Prostate gland (tissue), 2 donors: ENCODE results near the gene TEX44. TPM values are rescaled to one million over a fixed set of nuclear protein-coding genes. Genes with fewer than 3 reads are reported as not detected.
"Not testable (repeated sequence)": the region's sequence is repeated elsewhere in the genome, so short reads cannot be mapped to it uniquely, and the experiment has no call there.

Source experiments
- DNase-seq: peaks from one replicate; pipeline ENCODE4 v3.0.0-alpha.2; 2019; ENCODE audit warnings: low spot score
- H3K27ac ChIP-seq, 2 donors: fragments of 200-600 bp; sonication (generic); 2 replicates each; pipeline ENCODE4 v1.5.1; 2017 to 2019
- H3K27me3 ChIP-seq: fragments of 200-600 bp; sonication (generic); replicated peaks from 2 replicates; pipeline ENCODE4 v1.5.1; 2019; ENCODE audit not compliant: insufficient read depth
- H3K36me3 ChIP-seq, 2 donors: fragments of 200-600 bp; sonication (generic); 1 replicate in 1 of 2; 2 replicates in 1 of 2; pipeline versions ENCODE4 v1.5.1 to v1.8.1; 2017 to 2019
- H3K4me1 ChIP-seq: fragments of 200-600 bp; sonication (generic); replicated peaks from 2 replicates; pipeline ENCODE4 v1.5.1; 2019
- H3K4me3 ChIP-seq, 2 donors: fragments of 200-600 bp; sonication (generic); 2 replicates each; pipeline ENCODE4 v1.5.1; 2017 to 2019
- H3K9me3 ChIP-seq: fragments of 200-600 bp; sonication (generic); 2 replicates; pipeline ENCODE4 v1.5.1; 2017
- POLR2A ChIP-seq: fragments of 450-650 bp; IDR thresholded peaks from one replicate; pipeline ENCODE4 v1.6.1; 2016; ENCODE audit warnings: antibody characterized with exemption, mild to moderate bottlenecking
- POLR2AphosphoS5 ChIP-seq: sonication (generic); formaldehyde crosslinking; IDR thresholded peaks from one replicate; pipeline ENCODE4 v1.6.1; 2017; ENCODE audit warnings: antibody characterized with exemption
- WGBS: methylation state at CpG from one replicate; pipeline ENCODE4 v1.1.5; 2018; 5-methylcytosine and 5-hydroxymethylcytosine counted together
- intact Hi-C: fragments of 100-400 bp; cut with DNase I; formaldehyde crosslinking; loops from one replicate; pipeline ENCODE4 v1.14.2; 2022
- total RNA-seq, 2 donors: library from RNA; depleted of rRNA; stranded (reverse); fragments of >200 nt; gene quantifications; one replicate each; pipeline ENCODE4 v1.1.0, GENCODE V29; 2016
- TF ChIP-seq, protein P1 (sequence below), 4 experiments: fragments of 200-600 bp in 2 of 4; fragments of 450-650 bp in 2 of 4; sonication (generic) in 2 of 4; IDR thresholded peaks; 1 replicate in 3 of 4; 2 replicates in 1 of 4; pipeline ENCODE4 v1.5.1; 2016 to 2019; ENCODE audit warnings: antibody characterized with exemption in 4 of 4, mild to moderate bottlenecking in 2 of 4, moderate library complexity in 2 of 4

The TEX44 gene
- total RNA-seq, 2 donors from 2014 or later, result 10.6 TPM; not detected in 1

DNA sequence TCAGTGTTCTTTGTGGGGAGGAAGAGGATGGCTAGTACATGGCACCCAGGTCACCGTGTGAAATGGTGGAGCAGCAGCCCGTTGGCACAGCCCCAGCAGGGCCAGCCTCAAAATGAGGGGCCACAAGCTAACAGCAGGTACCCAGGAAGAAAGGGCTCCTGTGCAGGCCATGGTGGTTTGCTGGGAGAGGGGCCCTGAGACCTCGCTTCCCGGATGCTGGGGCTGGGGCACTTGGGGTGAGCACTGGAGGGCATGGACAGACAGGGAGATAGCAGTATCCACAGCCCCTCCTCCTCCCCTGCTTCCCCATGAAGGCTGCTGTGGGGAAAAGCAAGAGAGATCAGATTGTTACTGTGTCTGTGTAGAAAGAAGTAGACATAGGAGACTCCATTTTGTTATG is 16.2 kb upstream of the TEX44 start:
- Histone ChIP-seq H3K4me3 (no peak overlapping the region), H3K36me3 (no peaks in the 10 kb centered on the region), H3K27me3 (no peaks in the 10 kb centered on the region), H3K9me3 (no peaks in the 10 kb centered on the region), H3K4me1 (no peaks in the 10 kb centered on the region), H3K27ac (no peak overlapping the region)
- TF ChIP-seq, protein P1, sequence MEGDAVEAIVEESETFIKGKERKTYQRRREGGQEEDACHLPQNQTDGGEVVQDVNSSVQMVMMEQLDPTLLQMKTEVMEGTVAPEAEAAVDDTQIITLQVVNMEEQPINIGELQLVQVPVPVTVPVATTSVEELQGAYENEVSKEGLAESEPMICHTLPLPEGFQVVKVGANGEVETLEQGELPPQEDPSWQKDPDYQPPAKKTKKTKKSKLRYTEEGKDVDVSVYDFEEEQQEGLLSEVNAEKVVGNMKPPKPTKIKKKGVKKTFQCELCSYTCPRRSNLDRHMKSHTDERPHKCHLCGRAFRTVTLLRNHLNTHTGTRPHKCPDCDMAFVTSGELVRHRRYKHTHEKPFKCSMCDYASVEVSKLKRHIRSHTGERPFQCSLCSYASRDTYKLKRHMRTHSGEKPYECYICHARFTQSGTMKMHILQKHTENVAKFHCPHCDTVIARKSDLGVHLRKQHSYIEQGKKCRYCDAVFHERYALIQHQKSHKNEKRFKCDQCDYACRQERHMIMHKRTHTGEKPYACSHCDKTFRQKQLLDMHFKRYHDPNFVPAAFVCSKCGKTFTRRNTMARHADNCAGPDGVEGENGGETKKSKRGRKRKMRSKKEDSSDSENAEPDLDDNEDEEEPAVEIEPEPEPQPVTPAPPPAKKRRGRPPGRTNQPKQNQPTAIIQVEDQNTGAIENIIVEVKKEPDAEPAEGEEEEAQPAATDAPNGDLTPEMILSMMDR (IDR thresholded peaks at IDR 0.05), result no peak
- TF ChIP-seq POLR2AphosphoS5 (no peak), POLR2A (no peak)
- DNase-seq, result no peak
- intact Hi-C loops, result no loop called here
- 86% methylated on average over 4 of the region's 4 CpGs for WGBS

DNA sequence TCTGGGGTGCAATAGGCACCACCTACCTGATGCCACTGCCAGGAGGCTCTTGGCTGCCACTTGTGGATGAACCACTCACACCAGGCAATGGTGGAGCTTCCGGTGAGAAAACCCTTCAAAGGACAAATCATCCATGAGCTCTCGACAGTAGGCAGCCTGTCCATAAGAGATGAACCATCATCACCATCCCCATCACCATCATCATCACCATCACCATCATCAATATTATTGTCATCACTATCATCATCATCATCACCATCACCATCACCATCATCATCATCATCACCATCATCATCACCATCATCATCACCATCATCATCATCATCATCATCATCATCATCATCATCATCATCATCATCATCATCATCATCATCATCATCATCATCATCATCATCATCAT is 14.0 kb upstream of the TEX44 start:
- intact Hi-C loops, H3K27me3 ChIP-seq, H3K27ac ChIP-seq: not testable (repeated sequence)

DNA sequence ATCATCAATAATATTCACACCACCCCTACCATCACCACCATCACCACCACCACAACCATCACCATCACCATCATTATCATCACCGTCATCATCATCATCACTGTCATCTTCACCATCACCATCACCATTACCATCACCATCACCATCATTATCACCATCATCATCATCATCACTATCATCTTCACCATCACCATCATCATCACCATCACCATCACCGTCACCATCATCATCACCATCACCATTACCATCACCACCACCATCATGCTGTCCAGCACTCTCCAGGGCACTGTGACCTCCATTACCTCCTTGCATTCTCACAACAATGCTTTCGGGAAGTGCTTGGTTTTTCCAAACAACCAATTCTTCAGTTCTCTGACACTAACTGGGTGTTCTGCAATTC is 13.1 kb upstream of the TEX44 start:
- intact Hi-C loops, result no loop called here
- Histone ChIP-seq H3K27me3 (no peaks in the 10 kb centered on the region), H3K4me3 (no peak overlapping the region), H3K9me3 (no peaks in the 10 kb centered on the region), H3K36me3 (no peaks in the 10 kb centered on the region), H3K4me1 (no peaks in the 10 kb centered on the region), H3K27ac (no peak overlapping the region)
- no peak for DNase-seq
- 91% methylated on average over 3 of the region's 3 CpGs for WGBS
- TF ChIP-seq POLR2A (no peak), POLR2AphosphoS5 (no peak)
- TF ChIP-seq, protein P1 (IDR thresholded peaks at IDR 0.05), result no peak

More for the DNA sequence above, 14.0 kb upstream of the TEX44 start:
- not testable (repeated sequence) for DNase-seq, H3K4me1 ChIP-seq, H3K36me3 ChIP-seq, H3K4me3 ChIP-seq, H3K9me3 ChIP-seq
- 98% methylated on average over 2 of the region's 2 CpGs for WGBS

DNA sequence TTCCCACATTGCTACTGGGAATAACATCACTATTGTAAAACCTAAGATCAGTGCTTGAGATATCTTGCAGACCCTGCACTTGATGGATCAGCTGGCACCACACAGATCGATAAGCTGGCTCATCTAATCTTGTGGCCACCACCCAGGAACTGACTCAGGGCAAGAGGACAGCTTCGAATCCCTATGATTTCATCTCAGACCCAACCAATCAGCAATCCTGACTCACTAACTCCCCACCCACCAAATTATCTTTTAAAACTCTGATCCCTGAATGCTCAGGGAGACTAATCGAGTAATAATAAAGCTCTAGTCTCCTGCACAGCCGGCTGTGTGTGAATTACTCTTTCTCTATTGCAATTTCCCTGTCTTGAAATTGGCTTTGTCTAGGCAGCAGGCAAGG is 11.3 kb upstream of the TEX44 start:
- intact Hi-C loops, result no loop called here
- DNase-seq, result no peak
- Histone ChIP-seq H3K4me3 (no peak overlapping the region), H3K27me3 (no peaks in the 10 kb centered on the region), H3K4me1 (no peaks in the 10 kb centered on the region), H3K9me3 (no peaks in the 10 kb centered on the region), H3K27ac (no peak overlapping the region), H3K36me3 (no peaks in the 10 kb centered on the region)
- WGBS, result 78% methylated on average over 4 of the region's 4 CpGs
- TF ChIP-seq POLR2AphosphoS5 (no peak), POLR2A (no peak)
- TF ChIP-seq, protein P1 (IDR thresholded peaks at IDR 0.05), result no peak

DNA sequence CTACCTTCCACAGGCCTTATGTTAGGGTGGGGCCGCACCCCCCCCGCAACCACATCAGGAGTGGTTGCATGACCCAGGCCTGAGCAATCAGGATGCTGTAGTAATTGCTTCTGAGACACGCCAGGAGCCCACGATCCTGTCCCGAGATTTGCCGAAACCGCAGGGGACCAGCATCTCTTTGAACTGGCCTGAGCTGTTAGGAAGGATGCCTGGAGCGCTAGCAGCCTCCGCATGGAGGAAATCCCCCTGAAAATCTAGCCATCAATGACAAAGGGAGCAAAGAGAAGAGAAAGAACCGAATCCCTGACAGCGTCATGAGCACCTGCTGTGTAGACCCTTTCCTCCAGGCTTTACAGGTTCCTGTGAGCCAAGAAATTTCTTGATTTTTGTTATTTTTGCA is 8.7 kb upstream of the TEX44 start:
- no peak overlapping the region for H3K4me3 ChIP-seq
- DNase-seq, result no peak
- intact Hi-C loops, result no loop called here
- no peaks in the 10 kb centered on the region for H3K4me1 ChIP-seq
- H3K27me3 ChIP-seq, result no peaks in the 10 kb centered on the region
- no peak overlapping the region for H3K27ac ChIP-seq
- H3K9me3 ChIP-seq, result no peaks in the 10 kb centered on the region
- no peaks in the 10 kb centered on the region for H3K36me3 ChIP-seq
- TF ChIP-seq POLR2A (no peak), POLR2AphosphoS5 (no peak)
- TF ChIP-seq, protein P1 (IDR thresholded peaks at IDR 0.05), result no peak
- 51% methylated on average over 11 of the region's 11 CpGs for WGBS

DNA sequence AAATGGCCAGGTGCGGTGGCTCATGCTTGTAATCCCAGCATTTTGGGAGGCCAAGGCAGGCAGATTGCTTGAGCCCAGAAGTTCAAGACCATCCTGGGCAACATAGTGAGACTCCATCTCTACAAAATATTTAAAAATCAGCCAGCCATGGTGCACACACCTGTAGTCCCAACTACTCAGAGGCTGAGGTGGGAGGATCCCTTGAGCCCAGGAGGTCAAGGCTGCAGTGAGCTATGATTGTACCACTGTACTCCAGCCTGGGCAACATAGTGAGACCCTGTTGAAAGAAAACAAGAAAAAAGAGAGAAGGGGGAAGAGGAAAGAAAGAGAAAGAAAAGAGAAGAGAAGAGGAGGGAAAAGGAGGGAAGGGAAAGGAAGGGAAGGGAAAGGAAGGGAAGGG is 4.9 kb upstream of the TEX44 start:
- DNase-seq, H3K4me3 ChIP-seq, intact Hi-C loops, H3K27me3 ChIP-seq, H3K4me1 ChIP-seq, H3K36me3 ChIP-seq, H3K9me3 ChIP-seq, H3K27ac ChIP-seq: not testable (repeated sequence)
- 92% methylated on average over 1 of the region's 1 CpG for WGBS
